Mucosa of rectum (tissue), 2 donors: Measurements from ENCODE around the gene MPPE1.

Experiments
- H3K27ac ChIP-seq, 2 donors: one replicate each; pipeline ENCODE4 v1.7.0; 2013; ENCODE audit warnings: inconsistent platforms in 2 of 2, low read depth in 2 of 2, low read length in 2 of 2
- H3K27me3 ChIP-seq, 2 donors: one replicate each; pipeline ENCODE4 v1.7.0; 2013; ENCODE audit warnings: low read length in 2 of 2; ENCODE audit not compliant: control insufficient read depth in 2 of 2, insufficient read depth in 2 of 2
- H3K36me3 ChIP-seq, 2 donors: one replicate each; pipeline ENCODE4 v1.7.0; 2013; ENCODE audit warnings: low read length in 2 of 2; ENCODE audit not compliant: control insufficient read depth in 2 of 2, insufficient read depth in 2 of 2
- H3K4me1 ChIP-seq, 2 donors: one replicate each; pipeline ENCODE4 v1.7.0; 2013; ENCODE audit warnings: low read length in 2 of 2, mild to moderate bottlenecking in 1 of 2; ENCODE audit not compliant: control insufficient read depth in 2 of 2, insufficient read depth in 2 of 2
- H3K4me3 ChIP-seq, 2 donors: one replicate each; pipeline ENCODE4 v1.7.0; 2013; ENCODE audit warnings: low read length in 2 of 2
- H3K9ac ChIP-seq, 2 donors: one replicate each; pipeline ENCODE4 v1.7.0; 2013; ENCODE audit warnings: low read length in 2 of 2, low read depth in 1 of 2, mild to moderate bottlenecking in 1 of 2
- H3K9me3 ChIP-seq, 2 donors: one replicate each; pipeline ENCODE4 v1.7.0; 2013; ENCODE audit warnings: low read length in 2 of 2; ENCODE audit not compliant: control insufficient read depth in 2 of 2
- donor health status: healthy.
- donor health status: Normal muscosa, but diverticular disease.

MPPE1 gene

DNA sequence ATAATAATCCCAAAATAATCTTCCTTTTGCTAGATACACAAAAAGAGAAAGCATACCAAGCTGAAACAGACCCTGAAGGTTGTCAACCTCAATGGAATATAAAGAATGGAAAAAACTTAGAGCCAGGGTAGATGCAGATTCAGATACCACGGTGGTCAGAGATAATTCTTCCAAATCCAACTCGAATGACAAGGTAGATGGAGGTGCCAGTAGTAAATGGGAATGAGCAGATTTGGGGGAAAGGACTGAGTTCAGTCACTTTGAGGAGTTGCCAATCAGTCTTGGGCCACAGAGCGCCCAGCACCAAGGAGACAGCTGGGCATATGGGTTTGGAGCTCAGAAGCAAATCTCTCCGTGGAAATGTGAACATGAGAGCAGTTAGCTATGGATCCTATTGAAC, 60.3 kb downstream of the MPPE1 start:
- Histone ChIP-seq H3K4me3 (no peak overlapping the region), H3K27me3 (no peaks in the 10 kb centered on the region), H3K4me1 (peaks cover 14% of the 10 kb centered on the region in 2 donors), H3K27ac (no peak overlapping the region), H3K36me3 (no peaks in the 10 kb centered on the region), H3K9me3 (no peaks in the 10 kb centered on the region), H3K9ac (no peak overlapping the region)

GRCh38 chr18:11845654-11846053, 62.5 kb downstream of the MPPE1 start:
- H3K4me1 ChIP-seq = peaks cover 7% of the 10 kb centered on the region in 2 donors
- H3K27me3 ChIP-seq = no peaks in the 10 kb centered on the region
- no peaks in the 10 kb centered on the region for H3K36me3 ChIP-seq
- no peaks in the 10 kb centered on the region for H3K9me3 ChIP-seq
- no peak overlapping the region for H3K27ac ChIP-seq
- H3K4me3 ChIP-seq = no peak overlapping the region
- H3K9ac ChIP-seq = no peak overlapping the region

- Histone ChIP-seq H3K9me3 (no peaks in the 10 kb centered on the region), H3K27ac (no peak overlapping the region), H3K4me3 (no peak overlapping the region), H3K27me3 (no peaks in the 10 kb centered on the region), H3K9ac (no peak overlapping the region), H3K36me3 (no peaks in the 10 kb centered on the region), H3K4me1 (no peaks in the 10 kb centered on the region)
Measured at GRCh38 chr18:11844436-11844835, 63.7 kb downstream of the MPPE1 start.

DNA sequence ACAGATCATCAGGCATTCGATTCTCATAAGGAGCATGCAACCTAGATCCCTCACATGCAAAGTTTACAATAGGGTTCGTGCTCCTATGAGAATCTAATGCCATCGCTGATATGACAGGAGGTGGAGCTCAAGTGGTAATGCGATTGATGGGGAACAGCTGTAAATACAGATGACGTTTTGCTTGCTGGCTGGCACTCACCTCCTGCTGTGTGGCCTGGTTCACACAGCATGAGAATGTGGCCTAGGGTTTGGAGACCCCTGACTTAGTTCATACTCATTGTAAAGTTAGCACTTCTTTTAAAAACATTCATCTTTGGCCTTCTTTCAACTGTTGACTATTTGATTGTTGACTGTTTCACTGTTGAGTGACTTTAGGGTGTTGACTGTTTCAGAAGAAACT, 65.6 kb downstream of the MPPE1 start:
- H3K4me1 ChIP-seq = no peaks in the 10 kb centered on the region
- H3K27ac ChIP-seq = no peak overlapping the region
- H3K36me3 ChIP-seq = no peaks in the 10 kb centered on the region
- H3K4me3 ChIP-seq = no peak overlapping the region
- H3K9me3 ChIP-seq = no peaks in the 10 kb centered on the region
- H3K9ac ChIP-seq = no peak overlapping the region
- H3K27me3 ChIP-seq = no peaks in the 10 kb centered on the region

GRCh38 chr18:11840493-11840892, 67.6 kb downstream of the MPPE1 start:
- no peaks in the 10 kb centered on the region for H3K9me3 ChIP-seq
- no peak overlapping the region for H3K4me3 ChIP-seq
- H3K27ac ChIP-seq = no peak overlapping the region
- no peak overlapping the region for H3K9ac ChIP-seq
- no peaks in the 10 kb centered on the region for H3K27me3 ChIP-seq
- H3K36me3 ChIP-seq = no peaks in the 10 kb centered on the region
- H3K4me1 ChIP-seq = no peaks in the 10 kb centered on the region

DNA sequence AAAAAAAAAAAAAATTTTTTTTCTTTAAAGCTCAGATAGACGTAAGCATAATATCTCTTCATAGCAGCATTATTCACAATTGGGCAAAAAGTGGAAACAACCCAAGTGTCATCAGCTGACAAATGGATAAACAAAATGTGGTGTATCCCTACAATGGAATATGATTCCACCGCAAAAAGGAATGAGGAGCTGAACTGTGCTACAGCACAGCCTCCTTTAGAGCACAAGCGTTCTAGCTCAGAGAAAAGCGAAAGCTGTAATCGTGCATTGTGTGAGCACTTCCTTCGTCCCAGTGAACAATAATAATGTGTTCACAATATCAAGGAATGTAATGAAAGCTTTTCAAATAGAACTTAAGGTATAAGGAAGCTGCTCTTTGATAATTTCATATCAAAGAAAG, 68.6 kb downstream of the MPPE1 start:
- no peak overlapping the region for H3K27ac ChIP-seq
- no peak overlapping the region for H3K9ac ChIP-seq
- H3K4me3 ChIP-seq = no peak overlapping the region
- no peaks in the 10 kb centered on the region for H3K4me1 ChIP-seq
- H3K9me3 ChIP-seq = no peaks in the 10 kb centered on the region
- no peaks in the 10 kb centered on the region for H3K36me3 ChIP-seq
- H3K27me3 ChIP-seq = no peaks in the 10 kb centered on the region

DNA sequence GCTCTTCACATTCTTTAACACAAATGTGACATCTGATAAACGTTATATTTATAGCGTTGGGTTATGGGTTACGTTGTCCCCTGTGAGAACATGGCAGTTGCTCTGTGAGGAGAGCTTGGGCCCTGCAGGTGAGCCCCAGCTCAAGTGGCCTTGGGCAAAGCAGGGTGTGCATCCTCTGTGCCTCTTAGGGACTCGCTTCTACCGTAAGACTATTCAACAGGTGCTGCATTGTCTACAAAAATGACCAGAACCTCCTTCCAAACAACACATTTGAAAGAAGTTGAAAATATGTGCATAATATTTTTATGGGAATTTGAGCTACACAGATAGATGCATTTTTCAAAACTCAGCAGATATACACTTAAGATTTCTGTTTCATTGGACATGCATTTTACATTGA, 73.3 kb downstream of the MPPE1 start:
- Histone ChIP-seq H3K36me3 (no peaks in the 10 kb centered on the region), H3K9me3 (no peaks in the 10 kb centered on the region), H3K27me3 (no peaks in the 10 kb centered on the region), H3K4me3 (no peak overlapping the region), H3K27ac (no peak overlapping the region), H3K9ac (no peak overlapping the region), H3K4me1 (no peaks in the 10 kb centered on the region)
